ENCODE data around the gene HOXA7. TPM values are rescaled to one million over a fixed set of nuclear protein-coding genes. Genes with fewer than 3 reads are reported as not detected.

The HOXA7 gene
- polyA plus RNA-seq, 1 of the 3 experiments (the other 2 are of a cell fraction) = not detected

DNA sequence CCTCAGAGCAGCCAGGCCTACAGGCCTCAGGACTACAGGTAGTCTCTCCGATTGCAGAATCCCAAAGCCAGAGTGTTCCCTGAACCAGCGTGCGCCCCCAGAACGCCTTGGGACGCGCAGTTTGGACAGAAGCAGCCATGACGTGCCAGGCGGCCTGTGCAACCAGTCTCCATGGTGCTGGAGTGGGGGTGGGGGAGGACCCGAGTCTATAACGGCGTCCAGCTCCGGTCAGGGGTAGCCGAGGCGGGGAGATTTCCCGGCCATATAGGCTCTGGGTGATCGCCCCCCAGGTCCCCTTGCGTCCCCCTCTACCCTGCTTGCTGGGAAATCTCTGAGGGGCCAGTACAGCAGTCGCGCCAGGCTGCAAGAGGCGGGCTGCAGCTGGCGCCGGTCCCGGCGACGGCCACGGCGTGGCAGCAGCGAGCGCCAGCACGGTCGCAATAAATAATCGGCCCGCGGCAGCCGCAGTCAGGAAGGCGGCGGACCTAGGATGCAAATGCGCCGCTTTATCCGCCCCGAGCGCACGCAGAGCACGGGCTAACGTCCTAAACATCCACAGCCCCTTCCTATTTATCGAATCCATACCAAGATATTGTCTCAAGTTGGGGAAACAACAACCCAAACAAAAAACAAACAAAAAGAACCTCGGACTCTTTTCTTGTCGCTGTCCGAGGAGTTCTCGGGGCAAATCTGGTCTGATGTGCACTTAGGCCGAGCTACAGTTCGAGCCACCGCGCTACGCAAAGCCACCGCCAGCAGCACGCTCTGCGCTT lies 5.7 kb downstream of the HOXA7 start (continued):
- TF ChIP-seq, protein P1, sequence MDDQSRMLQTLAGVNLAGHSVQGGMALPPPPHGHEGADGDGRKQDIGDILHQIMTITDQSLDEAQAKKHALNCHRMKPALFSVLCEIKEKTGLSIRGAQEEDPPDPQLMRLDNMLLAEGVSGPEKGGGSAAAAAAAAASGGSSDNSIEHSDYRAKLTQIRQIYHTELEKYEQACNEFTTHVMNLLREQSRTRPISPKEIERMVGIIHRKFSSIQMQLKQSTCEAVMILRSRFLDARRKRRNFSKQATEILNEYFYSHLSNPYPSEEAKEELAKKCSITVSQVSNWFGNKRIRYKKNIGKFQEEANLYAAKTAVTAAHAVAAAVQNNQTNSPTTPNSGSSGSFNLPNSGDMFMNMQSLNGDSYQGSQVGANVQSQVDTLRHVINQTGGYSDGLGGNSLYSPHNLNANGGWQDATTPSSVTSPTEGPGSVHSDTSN (IDR thresholded peaks at IDR 0.05) = peak; percentile 95
- TF ChIP-seq EZH2phosphoT487 (IDR thresholded peaks at IDR 0.05; ENCODE audit: borderline replicate concordance, low read depth) (peak; percentile 87; the same call in 1 of the 2 replicates), RXRA (IDR thresholded peaks at IDR 0.05; ENCODE audit: borderline replicate concordance, low read depth) (no peak), RAD21 (IDR thresholded peaks at IDR 0.05; ENCODE audit: low read length) (peak; percentile 51), YY1 (IDR thresholded peaks at IDR 0.05; ENCODE audit: low read depth) (0 out of 2 replicates have a peak, but pooled peaks have one; percentile 36), GATA2 (CRISPR knock-in tag; IDR thresholded peaks at IDR 0.05) (no peak), NRF1 (IDR thresholded peaks at IDR 0.05; ENCODE audit: low read depth, low read length) (no peak), TCF12 (IDR thresholded peaks at IDR 0.05) (no peak)
- TF ChIP-seq, protein P2, sequence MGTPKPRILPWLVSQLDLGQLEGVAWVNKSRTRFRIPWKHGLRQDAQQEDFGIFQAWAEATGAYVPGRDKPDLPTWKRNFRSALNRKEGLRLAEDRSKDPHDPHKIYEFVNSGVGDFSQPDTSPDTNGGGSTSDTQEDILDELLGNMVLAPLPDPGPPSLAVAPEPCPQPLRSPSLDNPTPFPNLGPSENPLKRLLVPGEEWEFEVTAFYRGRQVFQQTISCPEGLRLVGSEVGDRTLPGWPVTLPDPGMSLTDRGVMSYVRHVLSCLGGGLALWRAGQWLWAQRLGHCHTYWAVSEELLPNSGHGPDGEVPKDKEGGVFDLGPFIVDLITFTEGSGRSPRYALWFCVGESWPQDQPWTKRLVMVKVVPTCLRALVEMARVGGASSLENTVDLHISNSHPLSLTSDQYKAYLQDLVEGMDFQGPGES (IDR thresholded peaks at IDR 0.05; ENCODE audit: low read depth, low read length) = no peak
- TF ChIP-seq, protein P3, sequence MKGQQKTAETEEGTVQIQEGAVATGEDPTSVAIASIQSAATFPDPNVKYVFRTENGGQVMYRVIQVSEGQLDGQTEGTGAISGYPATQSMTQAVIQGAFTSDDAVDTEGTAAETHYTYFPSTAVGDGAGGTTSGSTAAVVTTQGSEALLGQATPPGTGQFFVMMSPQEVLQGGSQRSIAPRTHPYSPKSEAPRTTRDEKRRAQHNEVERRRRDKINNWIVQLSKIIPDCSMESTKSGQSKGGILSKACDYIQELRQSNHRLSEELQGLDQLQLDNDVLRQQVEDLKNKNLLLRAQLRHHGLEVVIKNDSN (IDR thresholded peaks at IDR 0.05; ENCODE audit: borderline replicate concordance, low read depth) = no peak

DNA sequence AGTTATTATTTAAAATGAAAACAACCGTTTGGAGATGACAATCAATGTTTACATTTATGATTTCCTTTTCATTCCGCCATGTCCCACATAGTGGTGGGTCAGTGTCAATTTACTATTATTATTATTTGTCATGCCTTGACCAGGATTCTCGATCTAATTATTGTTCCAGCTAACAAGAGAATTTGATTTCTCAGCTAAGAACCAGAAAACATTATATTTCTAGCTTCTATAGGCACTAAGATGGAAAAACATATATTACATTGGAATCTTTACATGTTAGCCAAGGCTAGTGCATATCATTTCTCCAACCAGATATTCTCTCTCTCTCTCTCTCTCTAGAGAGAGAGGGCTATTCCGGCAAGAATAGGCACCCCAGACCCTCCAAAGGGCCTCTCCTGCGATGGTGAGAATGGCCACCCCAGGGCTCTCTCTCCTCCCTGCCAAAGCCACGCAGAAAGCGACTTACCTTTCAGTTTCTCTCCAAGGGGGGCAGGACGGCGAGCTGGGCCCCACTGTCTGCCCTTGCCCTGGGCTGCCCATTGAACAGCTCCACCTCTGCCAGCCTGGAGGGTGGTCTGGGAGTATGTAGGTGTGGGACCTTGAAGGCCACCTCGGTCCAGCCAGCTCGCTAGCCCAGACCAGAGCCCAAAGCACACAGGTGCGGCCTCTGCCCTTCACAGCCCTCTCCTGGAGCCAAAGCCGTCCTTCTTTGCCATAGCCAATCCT lies 6.5 kb downstream of the HOXA7 start:
- peak overlapping the region in 1 of 2 experiments; percentile 63; a peak in 1 of 4 replicates for H3K4me3 ChIP-seq (ENCODE audit: low read depth in 2 of 2, low read length in 1 of 2)
- no peak overlapping the region for H3K27ac ChIP-seq (ENCODE audit: low read depth in 2 of 2, low read length in 1 of 2)
- H3K36me3 ChIP-seq (replicated peaks in 1 of 2; ENCODE audit: control insufficient read depth in 1 of 2, insufficient read depth in 2 of 2, low read length in 1 of 2) = no peaks in the 10 kb centered on the region
- H3K4me1 ChIP-seq (ENCODE audit: control insufficient read depth in 1 of 2, insufficient read depth in 2 of 2, low read depth in 1 of 2, low read length in 1 of 2) = peaks cover 0 to 9% of the 10 kb centered on the region in 2 experiments; a peak in 1 of 4 replicates
- no peaks in the 10 kb centered on the region for H3F3A ChIP-seq (replicated peaks; ENCODE audit: insufficient read depth)
- WGBS (ENCODE audit: low lambda C conversion rate) = 15% methylated on average over 13 of the region's 13 CpGs
- CTCF ChIA-PET = interaction anchor here (0.6 to 10.9 kb wide), 51 partner anchors 9 to 1257 kb away, joined by 3 to 270 read pairs (median 4); partner anchors contain the start of genes HOXA10, HOXA4, HOXA7 and HOXA9
- POLR2A ChIA-PET = interaction anchor here (1.0 kb wide), 1 partner anchor 11 kb away, joined by 3 read pairs; no protein-coding TSS in a partner anchor
- no peak for DNase-seq
- no peaks in the 10 kb centered on the region for H3K79me2 ChIP-seq (ENCODE audit: insufficient read depth)
- H4K20me1 ChIP-seq (ENCODE audit: insufficient read depth) = peaks cover 6% of the 10 kb centered on the region; the same call in 1 of the 2 replicates
- peak overlapping the region; percentile 76 for H3K4me2 ChIP-seq
- H3K27me3 ChIP-seq (ENCODE audit: insufficient read depth) = peaks cover 100% of the 10 kb centered on the region
- H3K9me3 ChIP-seq = no peaks in the 10 kb centered on the region
- no peaks in the 10 kb centered on the region for H3K9me2 ChIP-seq
- H3K9ac ChIP-seq = no peak overlapping the region
- H2AFZ ChIP-seq (ENCODE audit: low read depth) = peak overlapping the region; percentile 53; the same call in 1 of the 2 replicates
- TF ChIP-seq TAF1 (IDR thresholded peaks at IDR 0.05; ENCODE audit: borderline replicate concordance, low read depth, low read length) (no peak), RXRA (IDR thresholded peaks at IDR 0.05; ENCODE audit: borderline replicate concordance, low read depth) (no peak), FOXJ3 (CRISPR knock-in tag; IDR thresholded peaks at IDR 0.05) (no peak), TEAD4 (IDR thresholded peaks at IDR 0.05; ENCODE audit: borderline replicate concordance, insufficient read depth) (no peak), GABPA (IDR thresholded peaks at IDR 0.05; ENCODE audit: low read depth) (no peak), CHD2 (IDR thresholded peaks at IDR 0.05; ENCODE audit: low read length, partially characterized antibody) (no peak), MXI1 (IDR thresholded peaks at IDR 0.05; ENCODE audit: low read depth, low read length) (no peak), MEF2A (IDR thresholded peaks at IDR 0.05; ENCODE audit: borderline replicate concordance, low read depth) (no peak), POLR2AphosphoS5 (IDR thresholded peaks at IDR 0.05; ENCODE audit: low read depth, low read length) (no peak), EP300 (IDR thresholded peaks at IDR 0.05; ENCODE audit: borderline replicate concordance in 1 of 2, low read depth in 1 of 2, low read length in 1 of 2) (no peak), FOXM1 (IDR thresholded peaks at IDR 0.05; ENCODE audit: low read depth) (no peak), JUND (IDR thresholded peaks at IDR 0.05) (no peak), TCF12 (IDR thresholded peaks at IDR 0.05) (no peak), RCOR1 (IDR thresholded peaks at IDR 0.05; ENCODE audit: low read length) (no peak), ELF1 (IDR thresholded peaks at IDR 0.05) (no peak)
- TF ChIP-seq, protein P4, sequence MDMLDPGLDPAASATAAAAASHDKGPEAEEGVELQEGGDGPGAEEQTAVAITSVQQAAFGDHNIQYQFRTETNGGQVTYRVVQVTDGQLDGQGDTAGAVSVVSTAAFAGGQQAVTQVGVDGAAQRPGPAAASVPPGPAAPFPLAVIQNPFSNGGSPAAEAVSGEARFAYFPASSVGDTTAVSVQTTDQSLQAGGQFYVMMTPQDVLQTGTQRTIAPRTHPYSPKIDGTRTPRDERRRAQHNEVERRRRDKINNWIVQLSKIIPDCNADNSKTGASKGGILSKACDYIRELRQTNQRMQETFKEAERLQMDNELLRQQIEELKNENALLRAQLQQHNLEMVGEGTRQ (IDR thresholded peaks at IDR 0.05; ENCODE audit: borderline replicate concordance, low read depth, low read length) = no peak
- TF ChIP-seq, protein P1 (IDR thresholded peaks at IDR 0.05) = no peak

Measured in SK-N-SH (cell line).